HepG2 (cell line): ENCODE results near the gene EXOSC6. TPM values are rescaled to one million over a fixed set of nuclear protein-coding genes. Genes with fewer than 3 reads are reported as not detected.

ENCODE experiments used
- ATAC-seq: fragments of 200-7000 bp; cut with Tn5 transposase; 3 replicates; pipeline ENCODE4 v1.9.1; 2020; ENCODE audit warnings: mild to moderate bottlenecking, moderate library complexity
- BruUV-seq: library from RNA; stranded (reverse); fragments of 400-500 nt; replicated peaks from 2 replicates; lab custom pipeline; 2021; lab: Mats Ljungman, UMichigan
- CTCF ChIA-PET: fragments of 300-600 bp; formaldehyde crosslinking; extraction: SDS; loops from one replicate; lab custom pipeline; 2021; ENCODE audit warnings: low total read pairs, inconsistent platforms, low intra/inter-chr PET ratio; lab: Yijun Ruan, JAX
- POLR2A ChIA-PET: fragments of 350-600 bp; sonication (Branson Sonifier 250); formaldehyde crosslinking; loops from one replicate; lab custom pipeline; 2020; ENCODE audit warnings: antibody characterized with exemption, inconsistent platforms; lab: Yijun Ruan, JAX
- DNase-seq: peaks from one replicate; pipeline ENCODE4 v3.0.0-alpha.2; 2015; ENCODE audit warnings: low spot score
- FAIRE-seq: peaks from 3 replicates; lab custom pipeline; 2011; peaks lifted over from hg19 to GRCh38; lab: Jason Lieb, UNC
- H2AFZ ChIP-seq: one replicate; pipeline ENCODE4 v1.6.1; 2011; ENCODE audit warnings: low read length, inconsistent platforms
- H3K27ac ChIP-seq: fragments of 300-600 bp; 3 replicates; pipeline ENCODE4 v1.8.0; 2011; ENCODE audit warnings: mixed run types, mild to moderate bottlenecking, mixed read lengths, low read length, inconsistent platforms; ENCODE audit not compliant: insufficient read depth; ENCODE audit errors: extremely low read length
- H3K27me3 ChIP-seq, 2 experiments: fragments of 200-600 bp in 1 of 2; 2 replicates in 1 of 2; 3 replicates in 1 of 2; pipeline versions ENCODE4 v1.6.0 to v1.8.0; 2011; ENCODE audit warnings: low read length in 2 of 2, mild to moderate bottlenecking in 2 of 2, moderate library complexity in 2 of 2, inconsistent platforms in 1 of 2; ENCODE audit not compliant: insufficient read depth in 2 of 2, control insufficient read depth in 1 of 2
- H3K36me3 ChIP-seq, 2 experiments: fragments of 200-600 bp in 1 of 2; replicated peaks in 1 of 2; 2 replicates in 1 of 2; 3 replicates in 1 of 2; pipeline versions ENCODE4 v1.5.1 to v1.8.0; 2011; ENCODE audit warnings: low read length in 2 of 2, inconsistent platforms in 1 of 2; ENCODE audit not compliant: insufficient read depth in 2 of 2, control insufficient read depth in 1 of 2
- H3K4me1 ChIP-seq: 2 replicates; pipeline ENCODE4 v1.5.1; 2012; ENCODE audit warnings: low read length, inconsistent platforms; ENCODE audit not compliant: insufficient read depth
- H3K4me2 ChIP-seq: 2 replicates; pipeline ENCODE4 v1.6.0; 2011; ENCODE audit warnings: low read depth, low read length, inconsistent platforms
- H3K4me3 ChIP-seq, 3 experiments: fragments of 200-600 bp in 1 of 3; sonication (generic), shearing (Covaris generic) in 1 of 3; replicated peaks in 1 of 3; 2 replicates each; pipeline ENCODE4 v1.5.1; 2011 to 2016; ENCODE audit warnings: low read length in 3 of 3, inconsistent platforms in 2 of 3, low read depth in 2 of 3, mild to moderate bottlenecking in 2 of 3, control low read depth in 1 of 3, mixed read lengths in 1 of 3; ENCODE audit not compliant: insufficient read depth in 1 of 3
- H3K79me2 ChIP-seq: one replicate; pipeline ENCODE4 v1.6.1; 2011; ENCODE audit warnings: low read length, inconsistent platforms; ENCODE audit not compliant: insufficient read depth
- H3K9ac ChIP-seq: 2 replicates; pipeline ENCODE4 v1.6.0; 2011; ENCODE audit warnings: mild to moderate bottlenecking, low read depth, low read length, inconsistent platforms; ENCODE audit not compliant: insufficient read depth
- H3K9me3 ChIP-seq: 2 replicates; pipeline ENCODE4 v1.5.1; 2012; ENCODE audit warnings: mild to moderate bottlenecking, low read length
- H4K20me1 ChIP-seq: 2 replicates; pipeline ENCODE4 v1.6.0; 2011; ENCODE audit warnings: inconsistent platforms, mild to moderate bottlenecking, low read length, moderate library complexity; ENCODE audit not compliant: insufficient read depth
- FOSL2 ChIP-seq: sonication (generic); formaldehyde crosslinking; IDR thresholded peaks from 2 replicates; pipeline ENCODE4 v1.4.0; 2020; ENCODE audit warnings: missing genetic modification reagents
- FUBP1 ChIP-seq: sonication (generic); formaldehyde crosslinking; IDR thresholded peaks from 2 replicates; pipeline ENCODE4 v1.5.1; 2020; ENCODE audit warnings: missing genetic modification reagents, mild to moderate bottlenecking, borderline replicate concordance
- HNF4A ChIP-seq: sonication (generic); formaldehyde crosslinking; IDR thresholded peaks from 2 replicates; pipeline ENCODE4 v1.4.0; 2020; ENCODE audit warnings: missing genetic modification reagents
- MLLT10 ChIP-seq: sonication (generic); formaldehyde crosslinking; IDR thresholded peaks from 2 replicates; pipeline ENCODE4 v1.4.0; 2020; ENCODE audit warnings: missing genetic modification reagents
- RBAK ChIP-seq: sonication (generic); formaldehyde crosslinking; IDR thresholded peaks from 2 replicates; pipeline ENCODE4 v1.5.1; 2020; ENCODE audit warnings: mild to moderate bottlenecking, missing genetic modification reagents
- SP2 ChIP-seq: sonication (generic); formaldehyde crosslinking; IDR thresholded peaks from 2 replicates; pipeline ENCODE4 v1.5.1; 2020; ENCODE audit warnings: mild to moderate bottlenecking, missing genetic modification reagents
- STAG1 ChIP-seq: sonication (generic); formaldehyde crosslinking; IDR thresholded peaks from 2 replicates; pipeline ENCODE4 v1.4.0; 2020; ENCODE audit warnings: missing genetic modification reagents
- ZBTB37 ChIP-seq: sonication (generic); formaldehyde crosslinking; IDR thresholded peaks from 2 replicates; pipeline ENCODE4 v1.4.0; 2020; ENCODE audit warnings: mild to moderate bottlenecking, missing genetic modification reagents
- ZC3H13 ChIP-seq: sonication (generic); formaldehyde crosslinking; IDR thresholded peaks from 2 replicates; pipeline ENCODE4 v1.8.1; 2023; ENCODE audit warnings: mild to moderate bottlenecking, missing genetic modification reagents, moderate library complexity
- ZNF12 ChIP-seq: sonication (generic); formaldehyde crosslinking; IDR thresholded peaks from 2 replicates; pipeline ENCODE4 v1.5.0; 2020; ENCODE audit warnings: missing genetic modification reagents
- ZNF235 ChIP-seq: sonication (generic); formaldehyde crosslinking; IDR thresholded peaks from 2 replicates; pipeline ENCODE4 v1.8.1; 2023; ENCODE audit warnings: mild to moderate bottlenecking, missing genetic modification reagents, borderline replicate concordance
- ZNF563 ChIP-seq: sonication (generic); formaldehyde crosslinking; IDR thresholded peaks from 2 replicates; pipeline ENCODE4 v1.8.0; 2022; ENCODE audit warnings: mild to moderate bottlenecking, moderate library complexity, missing genetic modification reagents
- ZNF574 ChIP-seq: sonication (generic); formaldehyde crosslinking; IDR thresholded peaks from 2 replicates; pipeline ENCODE4 v1.4.0; 2020; ENCODE audit warnings: missing genetic modification reagents
- ZNF580 ChIP-seq: IDR thresholded peaks from 2 replicates; pipeline ENCODE4 v1.6.1; 2016; ENCODE audit warnings: low read depth, borderline replicate concordance
- WGBS: methylation state at CpG from one replicate; pipeline ENCODE4 v1.1.6; 2017; ENCODE audit warnings: low lambda C conversion rate; 5-methylcytosine and 5-hydroxymethylcytosine counted together
- in situ Hi-C: cut with HindIII; loops from 2 replicates; pipeline ENCODE4 v1.10.0; 2017; ENCODE audit warnings: low pct_unique_long_range_greater_than_20kb; ENCODE audit not compliant: extremely low pct_ligation_motif_present
- intact Hi-C: fragments of 100-400 bp; cut with micrococcal nuclease; formaldehyde crosslinking; loops from one replicate; pipeline ENCODE4 v1.10.0; 2022; ENCODE audit not compliant: unreplicated experiment
- polyA plus RNA-seq, 8 experiments: library from polyadenylated mRNA; depleted of rRNA in 3 of 8; stranded (reverse) in 7 of 8; unstranded in 1 of 8; fragments of >200 nt; fragmentation: Illumina TruSeq in 4 of 8; extraction: Trizol in 4 of 8; gene quantifications; 2 replicates each; pipeline versions ENCODE4 v1.2.1 to v1.2.3, GENCODE V29; 2011 to 2016; ENCODE audit warnings: low read depth in 4 of 8, missing spikeins in 1 of 8, mixed read lengths in 1 of 8; ENCODE audit not compliant: insufficient read depth in 1 of 8
- total RNA-seq, 5 experiments: library from RNA; depleted of rRNA; stranded (reverse); fragments of >200 nt; fragmentation: Illumina TruSeq; extraction: Trizol; gene quantifications; 2 replicates each; pipeline ENCODE4 v1.2.3, GENCODE V29; 2016; ENCODE audit warnings: low read depth in 1 of 5

Gene EXOSC6
- total and polyA plus RNA-seq, 2 of the 13 experiments (the other 11 are each of a cell fraction or from before 2014, with no cell fraction given): 13.1 to 39.9 TPM

- TF ChIP-seq ZBTB37 (no peak), SP2 (CRISPR knock-in tag) (no peak), ZNF12 (no peak), ZNF563 (CRISPR knock-in tag) (no peak), HNF4A (CRISPR knock-in tag) (peak; percentile 76), ZNF235 (CRISPR knock-in tag) (no peak)
These were observed 2.6 kb upstream of the EXOSC6 start (continued) for GRCh38 chr16:70254180-70254964.

GRCh38 chr16:70253291-70254106, 1.8 kb upstream of the EXOSC6 start:
- DNase-seq (peak; percentile 45), FAIRE-seq (no peak), ATAC-seq (peak; percentile 25)
- H3K4me1 ChIP-seq: peaks cover 49% of the 10 kb centered on the region
- no peak overlapping the region for H3K4me3 ChIP-seq
- in situ Hi-C loops: loop anchor here (10.0 kb wide), 1 partner anchor 89 kb away; no protein-coding TSS in a partner anchor
- no peak overlapping the region for H3K4me2 ChIP-seq
- 92% methylated on average over 16 of the region's 16 CpGs for WGBS
- no peaks in the 10 kb centered on the region for H3K27me3 ChIP-seq
- no peak overlapping the region for H2AFZ ChIP-seq
- no peaks in the 10 kb centered on the region for H3K9me3 ChIP-seq
- TSS peak; percentile 36 for BruUV-seq
- no peak overlapping the region for H3K27ac ChIP-seq
- H3K79me2 ChIP-seq: peaks cover 19% of the 10 kb centered on the region
- intact Hi-C loops: loop anchor here (1.0 to 5.0 kb wide), 2 partner anchors 14 to 101 kb away; no protein-coding TSS in a partner anchor
- peaks cover 24% of the 10 kb centered on the region for H4K20me1 ChIP-seq
- peaks cover 43 to 62% of the 10 kb centered on the region in 2 experiments for H3K36me3 ChIP-seq
- no peak overlapping the region for H3K9ac ChIP-seq
- ChIA-PET POLR2A (interaction anchor here (2.1 kb wide), 1 partner anchor 96 kb away, joined by 5 read pairs; no protein-coding TSS in a partner anchor), CTCF (interaction anchor here (0.9 to 1.4 kb wide), 2 partner anchors 14 to 88 kb away, joined by 4 to 5 read pairs; no protein-coding TSS in a partner anchor)
- TF ChIP-seq ZC3H13 (CRISPR knock-in tag): no peak
- TF ChIP-seq FOSL2 (CRISPR knock-in tag): 0 out of 2 replicates have a peak, but pooled peaks have one; percentile 5
- TF ChIP-seq FUBP1: no peak
- TF ChIP-seq RBAK (CRISPR knock-in tag): 0 out of 2 replicates have a peak, but pooled peaks have one; percentile 30
- TF ChIP-seq STAG1 (CRISPR knock-in tag): peak; percentile 16; the same call in 1 of the 2 replicates
- TF ChIP-seq MLLT10 (CRISPR knock-in tag): no peak
- TF ChIP-seq ZNF580 (CRISPR knock-in tag): 0 out of 2 replicates have a peak, but pooled peaks have one; percentile 22
- peak; percentile 47; the same call in 1 of the 2 replicates for TF ChIP-seq ZNF574 (CRISPR knock-in tag)
